Peyer's patch (tissue), 4 donors: ENCODE measurements around the gene CDC123.

ENCODE experiments used
- CTCF ChIP-seq, 6 experiments: fragments of 450-650 bp in 4 of 6; fragments of 200-600 bp in 2 of 6; sonication (generic) in 1 of 6; IDR thresholded peaks; one replicate each; pipeline ENCODE4 v1.5.1; 2017 to 2019; ENCODE audit warnings: antibody characterized with exemption in 6 of 6, mild to moderate bottlenecking in 3 of 6, moderate library complexity in 1 of 6
- POLR2A ChIP-seq, 2 donors: fragments of 450-650 bp; IDR thresholded peaks; one replicate each; pipeline ENCODE4 v1.5.1; 2017; ENCODE audit warnings: antibody characterized with exemption in 2 of 2, mild to moderate bottlenecking in 2 of 2, moderate library complexity in 2 of 2

GRCh38 chr10:12179606-12180170, 16.3 kb upstream of the CDC123 start:
- TF ChIP-seq POLR2A (IDR thresholded peaks at IDR 0.05): no peak
- no peak for TF ChIP-seq CTCF (IDR thresholded peaks at IDR 0.05)
